HG03108 (cell line): ENCODE data around the gene HOXC13.

ENCODE experiments used
- ATAC-seq: cut with Tn5 transposase; IDR thresholded peaks from one replicate; pipeline ENCODE4 v1.9.1; 2021; ENCODE audit warnings: moderate library complexity; ENCODE audit not compliant: unreplicated experiment

HOXC13 gene, protein sequence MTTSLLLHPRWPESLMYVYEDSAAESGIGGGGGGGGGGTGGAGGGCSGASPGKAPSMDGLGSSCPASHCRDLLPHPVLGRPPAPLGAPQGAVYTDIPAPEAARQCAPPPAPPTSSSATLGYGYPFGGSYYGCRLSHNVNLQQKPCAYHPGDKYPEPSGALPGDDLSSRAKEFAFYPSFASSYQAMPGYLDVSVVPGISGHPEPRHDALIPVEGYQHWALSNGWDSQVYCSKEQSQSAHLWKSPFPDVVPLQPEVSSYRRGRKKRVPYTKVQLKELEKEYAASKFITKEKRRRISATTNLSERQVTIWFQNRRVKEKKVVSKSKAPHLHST

DNA sequence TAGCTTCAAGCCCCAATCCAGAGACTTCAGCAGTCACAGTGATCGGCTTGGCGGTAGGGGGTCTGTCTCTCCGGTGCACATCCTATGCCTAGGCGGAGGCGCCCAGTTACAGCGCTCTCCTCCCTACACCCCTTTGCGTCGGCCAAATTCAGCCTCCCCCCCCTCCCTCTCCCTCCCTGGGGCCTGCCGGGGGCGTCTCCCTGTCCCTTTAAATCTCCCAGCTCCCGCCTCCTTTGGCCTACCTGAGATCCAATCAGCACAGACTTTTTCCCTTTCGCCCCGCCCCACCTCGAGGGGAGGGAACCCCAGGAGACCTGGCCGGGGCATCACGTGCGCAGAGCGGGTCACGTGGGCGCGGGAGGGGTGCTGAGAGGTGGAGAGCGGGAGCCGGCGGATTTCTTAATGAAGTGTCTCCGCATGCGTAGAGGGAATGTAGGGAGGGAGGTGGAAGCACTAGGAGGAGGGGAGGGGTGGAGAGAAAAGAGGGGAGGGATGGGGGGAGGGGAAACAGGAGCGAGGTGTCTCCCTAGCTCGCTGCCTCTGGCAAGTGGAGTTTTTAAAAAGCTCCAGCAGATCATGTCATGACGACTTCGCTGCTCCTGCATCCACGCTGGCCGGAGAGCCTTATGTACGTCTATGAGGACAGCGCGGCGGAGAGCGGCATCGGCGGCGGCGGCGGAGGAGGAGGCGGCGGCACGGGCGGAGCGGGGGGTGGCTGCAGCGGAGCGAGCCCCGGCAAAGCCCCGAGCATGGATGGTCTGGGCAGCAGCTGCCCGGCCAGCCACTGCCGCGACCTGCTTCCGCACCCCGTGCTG is at the start of gene HOXC13:
Gene HOXC13 (plus strand): TSS at position 506 of the 815 bp plus-strand sequence. CDS start 76 bp downstream, at position 582.
- no peak for ATAC-seq

DNA sequence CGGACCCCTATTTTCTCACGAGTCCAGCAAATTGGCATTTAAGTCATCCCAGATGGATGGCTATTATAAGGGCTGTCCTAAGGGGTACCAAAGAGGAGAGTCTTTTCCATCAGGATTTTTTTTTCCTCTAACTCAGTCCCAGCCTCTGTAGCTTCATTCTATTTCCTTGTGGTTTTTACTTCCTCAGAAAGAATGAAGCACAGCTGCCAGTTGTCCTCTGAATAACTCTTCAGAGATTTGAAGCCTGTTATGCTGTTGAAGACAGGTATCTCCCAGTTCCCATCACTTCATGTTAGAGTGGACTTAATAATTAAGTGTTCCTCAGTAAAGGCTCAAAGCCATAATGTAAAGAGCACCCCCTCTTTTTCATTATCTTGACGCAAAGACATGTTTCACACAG is 48.5 kb upstream of the HOXC13 start:
- ATAC-seq = no peak

- no peak for ATAC-seq
Observed at GRCh38 chr12:53892762-53893395, 45.8 kb upstream of the HOXC13 start.

GRCh38 chr12:53899230-53899629 is 39.4 kb upstream of the HOXC13 start:
- no peak for ATAC-seq

GRCh38 chr12:53907103-53907502 is 31.5 kb upstream of the HOXC13 start:
- no peak for ATAC-seq

- ATAC-seq = no peak
Observed at GRCh38 chr12:53916788-53917655, 21.6 kb upstream of the HOXC13 start.

- no peak for ATAC-seq
Observed at GRCh38 chr12:53924521-53925405, 13.9 kb upstream of the HOXC13 start.

- no peak for ATAC-seq
Observed at GRCh38 chr12:53927220-53928029, 11.2 kb upstream of the HOXC13 start.

- ATAC-seq = no peak
Observed at GRCh38 chr12:53928054-53928835, 10.4 kb upstream of the HOXC13 start.

DNA sequence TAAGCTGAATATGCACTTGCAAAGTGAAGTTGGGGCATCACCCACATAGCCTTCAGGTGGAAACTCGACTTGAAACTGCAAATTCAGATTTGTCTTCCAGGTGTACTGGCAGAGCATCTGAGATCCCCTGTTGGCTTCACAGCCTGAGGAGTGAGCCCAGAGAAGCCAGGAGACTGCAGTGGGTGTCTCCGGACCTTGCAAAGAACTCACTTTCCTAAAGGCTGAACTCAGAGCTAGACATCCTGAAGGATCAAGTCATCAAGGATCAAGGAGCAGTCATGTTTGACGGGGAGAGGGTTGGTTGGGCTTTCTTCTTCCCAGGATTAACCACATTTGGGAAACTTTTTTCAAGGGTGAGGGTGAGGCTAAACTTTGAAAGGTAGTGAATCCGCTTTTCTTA is 9.1 kb upstream of the HOXC13 start:
- no peak for ATAC-seq

GRCh38 chr12:53930591-53931255 is 7.9 kb upstream of the HOXC13 start:
- ATAC-seq = no peak

DNA sequence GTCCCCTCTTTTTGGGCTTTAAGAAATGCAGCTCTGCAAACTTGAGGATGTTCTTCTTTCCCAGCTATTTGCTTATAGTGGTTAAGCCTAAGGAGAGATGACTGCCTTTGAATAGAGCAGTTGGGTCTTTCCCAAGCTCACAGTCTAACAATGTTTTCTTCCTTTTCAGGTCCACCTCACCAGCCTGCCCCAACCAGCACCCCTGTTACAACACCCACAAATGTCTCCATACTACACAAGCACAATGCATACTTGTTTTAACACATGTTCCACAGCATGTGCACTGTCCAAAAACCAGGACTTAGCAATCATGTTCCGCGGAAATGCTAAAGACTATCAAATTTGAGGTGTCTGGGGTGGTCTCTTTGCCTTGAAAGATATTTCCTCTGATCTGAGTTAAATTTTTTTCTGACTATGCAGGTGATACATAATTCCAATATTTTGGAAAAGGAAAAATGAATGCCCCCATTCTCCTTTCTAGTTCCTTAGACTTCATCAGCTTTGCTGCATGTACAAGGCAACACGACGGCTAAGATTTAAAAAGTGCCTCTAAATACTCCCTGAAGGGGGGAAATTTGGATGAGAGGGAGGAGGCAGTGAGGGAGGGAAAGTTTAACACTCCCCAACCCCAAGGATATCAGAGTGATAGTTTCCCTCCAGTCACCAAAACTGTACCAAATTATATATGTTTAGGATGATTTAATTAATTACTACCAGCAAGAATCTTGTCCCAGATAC is 6.6 kb upstream of the HOXC13 start:
- ATAC-seq = no peak

DNA sequence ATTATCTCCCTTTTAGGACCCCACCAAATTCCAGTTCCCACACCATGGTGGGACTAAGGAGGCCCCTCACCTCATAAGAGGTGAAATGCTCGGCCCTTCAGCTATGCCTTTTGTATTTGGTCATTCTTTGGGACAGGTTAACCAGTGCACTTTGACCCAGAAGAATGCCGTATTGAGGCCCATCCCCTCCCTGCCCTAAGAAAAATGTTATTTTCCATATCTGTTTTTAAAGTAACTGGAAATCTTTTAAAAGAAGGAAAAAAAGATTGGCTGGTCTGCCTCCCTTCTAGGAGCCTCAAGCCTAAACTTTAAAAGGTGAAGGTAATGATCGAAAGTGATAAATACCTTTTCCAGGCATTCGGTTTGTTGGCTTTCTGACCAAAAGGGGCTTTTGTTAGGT is 5.7 kb upstream of the HOXC13 start:
- ATAC-seq = no peak

GRCh38 chr12:53935383-53936341 is 3.0 kb upstream of the HOXC13 start:
- ATAC-seq = no peak

- ATAC-seq = no peak
Observed at GRCh38 chr12:53937099-53937498, 1.5 kb upstream of the HOXC13 start.
